HG03060 (cell line): ENCODE results near the gene RASGRP4.
"Not testable (repeated sequence)": the region's sequence is repeated elsewhere in the genome, so short reads cannot be mapped to it uniquely, and the experiment has no call there.

Experiments
- ATAC-seq: cut with Tn5 transposase; IDR thresholded peaks from one replicate; pipeline ENCODE4 v1.9.1; 2021; ENCODE audit warnings: low read depth, moderate number of reproducible peaks; ENCODE audit not compliant: unreplicated experiment

The RASGRP4 gene

DNA sequence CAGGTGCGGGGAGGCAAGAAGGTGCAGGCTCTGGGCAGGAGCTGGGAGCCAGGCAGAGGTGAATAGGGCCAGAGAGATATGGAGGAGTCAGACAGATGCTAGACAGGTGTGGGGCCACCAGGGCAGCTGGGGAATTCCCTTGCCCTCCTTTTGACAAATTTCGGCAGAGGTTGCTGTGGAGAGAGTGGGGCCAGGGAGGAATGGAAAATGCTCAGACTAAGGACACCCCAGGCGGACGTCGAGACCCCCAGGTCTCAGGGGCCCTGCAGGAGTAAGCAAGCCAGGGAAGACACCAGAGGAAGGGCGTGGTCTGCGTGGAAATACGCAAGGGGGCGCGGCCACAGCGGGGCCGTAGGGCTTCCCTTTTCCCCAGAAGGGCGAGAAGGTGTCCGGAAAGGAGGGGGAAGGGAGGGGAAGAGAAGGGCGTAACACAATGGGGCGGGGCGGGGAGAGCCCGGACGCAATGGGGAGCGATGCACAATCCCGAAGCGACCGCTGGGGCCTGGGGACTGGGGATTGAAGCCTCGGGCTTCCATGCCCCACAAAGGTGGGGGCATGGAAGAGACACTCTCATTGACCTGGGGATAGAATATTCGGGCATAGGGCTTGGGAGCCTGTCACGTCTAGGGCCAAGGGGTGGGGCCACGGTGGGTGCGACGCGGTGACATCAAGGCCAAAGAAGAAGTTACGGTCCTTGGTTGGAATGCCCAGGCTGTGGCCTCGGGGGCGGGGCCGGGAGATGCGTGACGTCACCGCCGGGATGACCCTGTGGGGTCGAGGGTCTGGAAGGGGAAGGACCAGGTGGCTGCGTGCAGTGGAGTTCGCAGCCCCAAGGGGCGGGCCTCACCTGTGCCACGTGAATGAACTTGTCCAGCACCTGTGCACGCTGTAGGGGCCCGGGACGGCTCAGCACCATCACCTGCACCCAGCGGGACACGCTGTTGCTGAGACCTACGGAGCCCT is 8.2 kb downstream of the RASGRP4 start:
- no peak for ATAC-seq

DNA sequence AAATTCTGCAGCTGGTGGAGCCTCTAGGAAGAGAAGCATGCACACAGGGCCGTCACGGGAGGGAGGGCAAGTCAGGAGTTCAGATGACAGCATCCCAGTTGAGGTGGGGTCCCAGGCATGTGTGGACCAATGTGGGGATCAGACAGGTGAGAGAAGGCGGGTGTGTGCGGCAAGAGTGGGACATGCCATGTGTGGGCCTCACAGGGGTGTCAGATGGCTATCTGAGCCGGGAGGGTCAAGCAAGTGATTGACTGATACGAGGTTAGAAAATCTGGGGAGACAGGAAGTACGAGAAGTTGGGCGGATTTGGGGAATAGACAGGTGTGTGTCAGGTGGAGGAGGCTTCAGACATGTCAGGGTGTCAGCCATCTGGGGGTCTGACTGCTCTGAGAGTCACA is 8.9 kb downstream of the RASGRP4 start:
- no peak for ATAC-seq

GRCh38 chr19:38413416-38413815 is 12.6 kb downstream of the RASGRP4 start:
- no peak for ATAC-seq

DNA sequence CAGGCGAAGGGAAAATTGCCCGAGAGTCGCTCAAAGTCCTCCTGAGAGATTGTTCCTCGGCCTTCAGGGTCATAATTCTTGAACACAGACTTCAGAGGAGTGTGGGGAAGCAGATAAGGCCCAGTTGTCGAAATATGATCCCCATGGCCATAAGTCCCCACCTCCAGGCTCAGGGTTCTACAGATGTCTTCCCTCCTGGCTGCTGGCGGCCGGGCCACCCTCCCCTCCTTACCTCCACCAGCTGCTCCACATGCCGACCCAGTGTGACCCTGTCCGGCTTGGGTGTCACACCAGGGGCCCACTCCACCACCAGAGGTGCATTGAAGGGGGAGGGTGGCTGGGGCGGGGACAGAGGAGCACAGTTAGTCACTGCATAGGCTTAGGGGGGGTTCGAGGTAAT is 13.1 kb downstream of the RASGRP4 start:
- no peak for ATAC-seq

DNA sequence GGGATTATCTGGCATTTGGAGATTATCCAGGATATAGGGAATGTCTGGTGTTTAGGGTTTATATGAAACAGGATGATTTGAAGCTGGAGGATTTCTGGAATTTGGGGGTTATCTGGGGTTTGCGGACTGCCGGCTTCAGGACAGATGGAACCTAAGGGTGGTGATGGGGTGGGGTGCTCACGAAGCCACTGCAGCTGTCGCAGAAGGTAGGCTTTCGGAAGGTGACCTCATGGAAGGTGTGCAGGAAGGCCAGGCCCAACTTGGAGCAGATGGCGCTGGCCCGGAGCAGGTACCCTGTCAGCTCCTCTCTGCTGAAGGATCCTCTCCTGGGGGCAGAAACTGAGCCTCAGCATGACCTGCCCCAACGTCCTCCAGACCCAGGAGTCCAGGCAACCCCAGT is 13.5 kb downstream of the RASGRP4 start:
- no peak for ATAC-seq

- ATAC-seq, result not testable (repeated sequence)
Observed at GRCh38 chr19:38411898-38412297, 14.1 kb downstream of the RASGRP4 start.

GRCh38 chr19:38411041-38411712 is 14.8 kb downstream of the RASGRP4 start:
- ATAC-seq, result no peak

DNA sequence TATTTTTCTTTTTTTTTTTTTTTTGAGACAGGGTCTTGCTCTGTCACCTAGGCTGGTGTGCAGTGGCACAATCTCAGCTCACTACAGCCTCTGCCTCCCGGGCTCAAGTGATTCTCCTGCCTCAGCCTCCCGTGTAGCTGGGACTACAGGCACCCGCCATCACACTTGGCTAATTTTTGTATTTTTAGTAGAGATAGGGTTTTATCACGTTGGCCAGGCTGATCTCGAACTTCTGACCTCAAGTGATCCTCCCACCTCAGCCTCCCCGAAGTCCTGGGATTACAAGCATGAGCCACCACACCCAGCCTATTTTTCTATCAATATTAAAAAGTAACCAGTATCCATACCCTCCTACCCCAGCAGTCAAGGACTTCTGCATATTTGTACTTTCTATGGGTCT is 15.6 kb downstream of the RASGRP4 start:
- ATAC-seq, result not testable (repeated sequence)

DNA sequence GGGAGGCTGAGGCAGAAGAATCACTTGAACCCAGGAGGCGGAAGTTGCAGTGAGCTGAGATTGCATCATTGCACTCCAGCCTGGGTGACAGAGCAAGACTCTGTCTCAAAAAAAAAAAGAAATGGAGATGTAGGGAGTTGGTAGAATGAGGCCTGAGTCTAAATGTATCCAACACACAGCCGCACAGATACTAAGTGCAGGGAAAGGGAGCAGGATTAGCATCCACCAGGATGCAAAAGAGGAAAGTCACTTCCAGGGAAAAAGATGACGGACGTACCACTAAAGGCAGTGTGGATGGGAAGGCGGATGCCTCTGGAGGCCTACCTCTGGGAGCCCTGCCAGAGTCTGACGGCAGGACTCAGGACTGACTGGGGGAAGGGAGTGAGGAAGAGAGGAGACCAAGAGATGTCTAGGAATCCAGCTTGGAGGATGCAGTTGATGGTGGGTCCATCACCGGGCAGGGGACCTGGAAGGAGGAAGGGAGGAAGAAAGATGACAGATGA is 16.3 kb downstream of the RASGRP4 start:
- no peak for ATAC-seq

DNA sequence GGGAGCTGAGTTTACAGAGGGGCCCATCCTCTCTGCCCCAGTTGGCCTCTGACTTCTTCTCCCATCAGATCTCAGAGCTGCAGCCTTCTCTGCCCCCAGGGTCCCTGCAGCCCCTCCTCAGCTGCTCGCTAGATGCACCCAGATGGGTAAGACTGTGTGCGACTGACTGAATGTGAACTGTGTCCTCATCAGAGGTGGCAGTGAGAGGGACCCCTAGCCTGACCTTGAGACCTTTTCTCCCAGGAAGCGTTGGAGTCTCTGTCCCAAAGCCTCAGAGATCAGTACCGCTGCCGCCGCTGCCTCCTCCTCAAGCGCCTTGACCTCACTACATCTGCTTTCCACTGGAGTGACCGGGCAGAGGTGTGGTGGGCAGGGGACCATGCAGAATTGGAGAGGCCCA is 20.7 kb downstream of the RASGRP4 start:
- ATAC-seq, result no peak

GRCh38 chr19:38404858-38405257 is 21.2 kb downstream of the RASGRP4 start:
- no peak for ATAC-seq

GRCh38 chr19:38402967-38403674 is 22.9 kb downstream of the RASGRP4 start, which contains the start of gene FAM98C:
Gene FAM98C (plus strand): TSS chr19:38403093. CDS start chr19:38403154, 61 bp downstream.
- peak; percentile 68 for ATAC-seq

DNA sequence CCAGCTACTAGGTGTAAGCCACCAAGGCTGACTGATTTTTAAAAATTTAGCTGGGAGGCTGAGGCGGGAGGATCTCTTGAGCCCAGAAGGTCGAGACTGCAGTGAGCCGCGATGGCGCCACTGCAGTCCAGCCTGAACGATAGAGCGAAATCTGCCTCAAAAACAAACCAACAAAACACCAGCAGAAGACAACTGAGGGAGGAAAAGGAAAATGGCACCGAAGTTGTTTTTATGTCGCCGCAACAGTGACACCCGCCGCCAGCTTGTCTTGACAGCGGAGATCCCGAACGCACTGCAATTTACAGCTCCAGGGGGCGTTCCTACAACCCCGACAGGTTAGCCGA is 23.4 kb downstream of the RASGRP4 start:
- no peak for ATAC-seq

DNA sequence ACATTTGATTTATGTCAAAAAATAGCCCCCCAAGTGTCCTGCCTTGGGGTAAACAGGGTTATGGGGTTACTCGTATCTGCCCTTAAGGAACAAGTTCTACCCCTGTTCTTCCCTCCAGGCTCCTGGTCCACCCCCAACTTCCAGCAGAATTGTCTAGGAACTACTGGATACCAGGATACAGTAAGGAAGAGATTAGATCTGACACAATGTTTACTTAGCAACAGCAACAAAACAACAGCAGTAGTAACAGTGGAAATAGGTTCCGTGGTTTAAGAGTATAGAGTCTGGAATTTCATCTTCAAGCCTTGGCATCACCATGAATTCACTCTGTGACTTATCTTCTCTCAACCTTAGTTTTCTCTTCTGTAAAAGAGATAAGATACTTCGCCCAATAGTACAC is 24.9 kb downstream of the RASGRP4 start:
- ATAC-seq, result no peak

DNA sequence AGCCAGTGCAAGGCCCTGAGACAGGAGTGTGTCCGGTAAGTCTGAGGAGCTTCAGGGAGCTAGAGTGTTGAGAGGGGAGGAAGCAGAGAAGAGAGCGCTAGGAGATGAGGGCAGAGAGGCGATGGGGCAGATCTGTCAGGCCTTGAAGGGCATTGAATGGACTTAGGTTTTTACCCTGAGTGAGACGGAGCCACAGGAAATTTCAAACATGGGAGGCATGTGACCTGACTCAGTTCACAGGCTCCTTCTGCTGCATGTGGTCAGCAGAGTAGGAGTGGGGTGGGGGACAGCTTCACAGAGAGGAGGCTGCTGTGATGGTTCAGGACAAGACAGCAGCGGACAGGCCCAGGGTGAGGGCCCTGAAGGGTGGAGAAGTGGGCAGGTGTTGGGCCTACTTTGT is 25.7 kb downstream of the RASGRP4 start:
- no peak for ATAC-seq

GRCh38 chr19:38399537-38399936 is 26.5 kb downstream of the RASGRP4 start:
- ATAC-seq, result no peak

- no peak for ATAC-seq
Observed at GRCh38 chr19:38399081-38399480, 26.9 kb downstream of the RASGRP4 start.

DNA sequence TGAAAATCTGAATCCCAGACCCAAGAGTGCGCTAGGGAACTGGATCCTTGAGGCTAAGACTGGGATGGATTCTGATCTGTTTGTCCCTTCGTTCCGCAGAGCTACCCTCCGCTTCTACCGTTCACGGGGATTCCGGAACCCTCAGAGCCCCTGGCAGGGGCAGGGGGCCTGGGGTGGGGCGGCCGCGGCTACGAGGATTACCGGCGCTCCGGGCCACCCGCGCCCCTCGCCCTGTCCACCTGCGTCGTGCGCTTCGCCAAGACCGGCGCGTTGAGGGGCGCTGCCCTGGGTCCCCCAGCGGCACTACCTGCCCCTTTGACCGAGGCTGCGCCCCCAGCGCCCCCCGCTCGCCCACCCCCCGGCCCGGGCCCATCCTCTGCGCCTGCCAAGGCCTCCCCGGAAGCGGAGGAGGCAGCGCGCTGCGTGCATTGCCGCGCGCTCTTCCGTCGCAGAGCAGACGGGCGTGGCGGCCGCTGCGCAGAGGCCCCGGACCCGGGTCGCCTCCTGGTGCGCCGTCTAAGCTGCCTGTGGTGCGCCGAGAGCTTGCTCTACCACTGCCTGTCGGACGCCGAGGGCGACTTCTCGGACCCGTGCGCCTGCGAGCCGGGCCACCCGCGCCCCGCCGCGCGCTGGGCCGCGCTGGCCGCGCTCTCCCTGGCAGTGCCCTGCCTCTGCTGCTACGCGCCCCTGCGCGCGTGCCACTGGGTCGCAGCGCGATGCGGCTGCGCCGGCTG is 30.5 kb downstream of the RASGRP4 start:
- no peak for ATAC-seq

DNA sequence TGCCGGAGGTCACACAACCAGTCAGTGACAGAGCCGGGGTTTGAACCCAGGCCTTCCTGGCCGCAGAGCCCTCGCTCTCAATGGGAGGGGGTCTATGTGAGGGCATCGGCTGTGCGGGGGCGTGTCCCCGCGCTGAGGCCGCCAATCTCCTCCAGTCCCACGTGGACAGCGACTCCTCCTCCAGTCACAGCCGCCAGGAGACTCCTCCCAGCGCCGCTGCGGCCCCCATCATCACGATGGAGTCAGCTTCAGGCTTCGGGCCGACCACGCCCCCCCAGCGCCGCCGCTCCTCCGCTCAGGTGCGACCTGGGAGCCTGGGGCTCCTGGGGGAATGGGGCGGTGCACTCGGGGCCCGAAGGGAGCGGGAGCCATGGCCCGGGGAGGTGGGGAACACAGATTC is 31.5 kb downstream of the RASGRP4 start:
- ATAC-seq, result no peak

DNA sequence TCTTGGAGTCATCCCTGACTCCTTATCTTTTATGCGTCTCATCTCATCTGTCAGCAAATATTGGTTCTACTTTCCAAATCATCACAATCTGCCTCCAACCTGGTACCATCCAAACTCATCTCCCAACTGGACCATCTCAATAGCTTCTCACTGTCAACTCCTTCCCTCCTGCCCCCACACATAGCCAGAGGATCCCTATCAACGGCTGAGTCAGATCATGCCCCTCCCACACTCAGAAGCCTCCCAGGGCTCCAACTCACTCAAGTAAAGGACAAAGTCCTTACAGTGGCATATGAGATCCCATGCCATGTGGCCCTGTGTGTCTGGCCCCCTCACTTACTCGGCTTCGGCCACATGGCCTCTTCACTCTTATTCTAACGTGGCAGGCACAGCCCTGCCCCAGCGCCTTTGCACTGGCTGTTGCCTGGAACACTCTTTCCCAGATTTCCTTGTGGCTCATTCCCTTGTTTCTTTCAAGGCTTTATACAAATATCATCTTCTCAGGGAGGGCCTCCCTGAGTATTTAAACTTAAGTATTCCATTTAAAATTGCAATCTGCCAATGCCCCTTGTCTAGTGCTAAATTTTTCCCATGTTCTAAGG is 33.2 kb downstream of the RASGRP4 start:
- no peak for ATAC-seq
